Measurements from ENCODE around the gene NADK2.

NADK2 gene

GRCh38 chr5:36264202-36264760 is 22.6 kb upstream of the NADK2 start:
- Mint-ChIP-seq H3K27ac (no peak overlapping the region), H3K4me1 (no peaks in the 10 kb centered on the region), H3K9me3 (no peaks in the 10 kb centered on the region), H3K4me3 (no peak overlapping the region), H3K36me3 (no peaks in the 10 kb centered on the region)
- DNase-seq (ENCODE audit: low spot score in 2 of 2), result no peak
- ATAC-seq, result no peak

- Mint-ChIP-seq H3K9me3 (no peaks in the 10 kb centered on the region), H3K4me1 (no peaks in the 10 kb centered on the region), H3K36me3 (no peaks in the 10 kb centered on the region), H3K27ac (no peak overlapping the region), H3K4me3 (no peak overlapping the region)
- ATAC-seq, result no peak
- DNase-seq (ENCODE audit: low spot score in 2 of 2), result no peak
Observed at GRCh38 chr5:36261186-36261585, 19.5 kb upstream of the NADK2 start.

- Mint-ChIP-seq H3K4me1 (no peaks in the 10 kb centered on the region), H3K36me3 (no peaks in the 10 kb centered on the region), H3K27ac (no peak overlapping the region), H3K9me3 (no peaks in the 10 kb centered on the region), H3K4me3 (no peak overlapping the region)
- DNase-seq (ENCODE audit: low spot score in 2 of 2) (no peak), ATAC-seq (no peak)
Observed at GRCh38 chr5:36253575-36253974, 11.8 kb upstream of the NADK2 start.

GRCh38 chr5:36252722-36253365 is 11.1 kb upstream of the NADK2 start:
- no peak overlapping the region for H3K4me3 Mint-ChIP-seq
- no peak for ATAC-seq
- no peak overlapping the region for H3K27ac Mint-ChIP-seq
- DNase-seq (ENCODE audit: low spot score in 2 of 2), result no peak
- H3K4me1 Mint-ChIP-seq, result no peaks in the 10 kb centered on the region
- H3K9me3 Mint-ChIP-seq, result no peaks in the 10 kb centered on the region
- H3K36me3 Mint-ChIP-seq, result no peaks in the 10 kb centered on the region

GRCh38 chr5:36251218-36251617 is 9.5 kb upstream of the NADK2 start:
- DNase-seq (ENCODE audit: low spot score in 2 of 2) (no peak), ATAC-seq (no peak)
- Mint-ChIP-seq H3K4me1 (no peaks in the 10 kb centered on the region), H3K27ac (no peak overlapping the region), H3K36me3 (no peaks in the 10 kb centered on the region), H3K4me3 (no peak overlapping the region), H3K9me3 (no peaks in the 10 kb centered on the region)

GRCh38 chr5:36250427-36250826 is 8.7 kb upstream of the NADK2 start:
- Mint-ChIP-seq H3K4me1 (no peaks in the 10 kb centered on the region), H3K27ac (no peak overlapping the region), H3K9me3 (no peaks in the 10 kb centered on the region), H3K36me3 (no peaks in the 10 kb centered on the region), H3K4me3 (no peak overlapping the region)
- ATAC-seq, result no peak
- DNase-seq (ENCODE audit: low spot score in 2 of 2), result no peak

- no peaks in the 10 kb centered on the region for H3K9me3 Mint-ChIP-seq
- no peak overlapping the region for H3K27ac Mint-ChIP-seq
- peaks cover 5% of the 10 kb centered on the region for H3K36me3 Mint-ChIP-seq
- DNase-seq (ENCODE audit: low spot score in 2 of 2) (no peak), ATAC-seq (no peak)
- H3K4me1 Mint-ChIP-seq, result peaks cover 18% of the 10 kb centered on the region
- no peak overlapping the region for H3K4me3 Mint-ChIP-seq
Observed at GRCh38 chr5:36246036-36246800, 4.5 kb upstream of the NADK2 start.

- no peaks in the 10 kb centered on the region for H3K9me3 Mint-ChIP-seq
- peak overlapping the region; percentile 97 for H3K27ac Mint-ChIP-seq
- H3K36me3 Mint-ChIP-seq, result peaks cover 5% of the 10 kb centered on the region
- peak overlapping the region; percentile 87 for H3K4me3 Mint-ChIP-seq
- H3K4me1 Mint-ChIP-seq, result peaks cover 35% of the 10 kb centered on the region
- no peak for ATAC-seq
- DNase-seq (ENCODE audit: low spot score in 2 of 2), result no peak
Observed at GRCh38 chr5:36244076-36244475, 2.4 kb upstream of the NADK2 start.

- Mint-ChIP-seq H3K4me1 (peaks cover 39% of the 10 kb centered on the region), H3K9me3 (no peaks in the 10 kb centered on the region), H3K36me3 (peaks cover 5% of the 10 kb centered on the region), H3K27ac (peak overlapping the region; percentile 97), H3K4me3 (peak overlapping the region; percentile 87)
- DNase-seq (ENCODE audit: low spot score in 2 of 2) (no peak), ATAC-seq (no peak)
Observed at GRCh38 chr5:36243653-36244052, 1.9 kb upstream of the NADK2 start.

GRCh38 chr5:36242534-36243485 is 1.1 kb upstream of the NADK2 start:
- Mint-ChIP-seq H3K4me1 (peaks cover 39% of the 10 kb centered on the region), H3K27ac (peak overlapping the region; percentile 97), H3K36me3 (peaks cover 5% of the 10 kb centered on the region), H3K4me3 (peak overlapping the region; percentile 87), H3K9me3 (no peaks in the 10 kb centered on the region)
- ATAC-seq (no peak), DNase-seq (ENCODE audit: low spot score in 2 of 2) (peak in 1 of 2 donors; percentile 57)

GRCh38 chr5:36240779-36241630 is 720 bp downstream of the NADK2 start:
- ATAC-seq, result peak; percentile 25

GRCh38 chr5:36239370-36240293 is 2.1 kb downstream of the NADK2 start:
- no peak for DNase-seq (ENCODE audit: low spot score in 2 of 2)
- Mint-ChIP-seq H3K36me3 (peaks cover 5% of the 10 kb centered on the region), H3K4me3 (peak overlapping the region; percentile 87), H3K4me1 (peaks cover 49% of the 10 kb centered on the region), H3K9me3 (no peaks in the 10 kb centered on the region), H3K27ac (peak overlapping the region; percentile 39)
- no peak for ATAC-seq

More at GRCh38 chr5:36240779-36241630, 720 bp downstream of the NADK2 start:
- Mint-ChIP-seq H3K9me3 (no peaks in the 10 kb centered on the region), H3K4me1 (peaks cover 48% of the 10 kb centered on the region), H3K4me3 (peak overlapping the region; percentile 87), H3K27ac (peak overlapping the region; percentile 97), H3K36me3 (peaks cover 5% of the 10 kb centered on the region)
- DNase-seq (ENCODE audit: low spot score in 2 of 2), result peak; percentile 32 to 80

GRCh38 chr5:36238502-36239295 is 3.0 kb downstream of the NADK2 start:
- Mint-ChIP-seq H3K4me1 (peaks cover 43% of the 10 kb centered on the region), H3K4me3 (no peak overlapping the region), H3K9me3 (no peaks in the 10 kb centered on the region), H3K27ac (no peak overlapping the region), H3K36me3 (peaks cover 5% of the 10 kb centered on the region)
- ATAC-seq, result no peak
- no peak for DNase-seq (ENCODE audit: low spot score in 2 of 2)
